ENCODE results near the gene P2RY6.
A peak's percentile ranks its signal among the peaks of the same experiment; 100 is the strongest.
"Not testable (repeated sequence)": the region's sequence is repeated elsewhere in the genome, so short reads cannot be mapped to it uniquely, and the experiment has no call there.

P2RY6 gene

GRCh38 chr11:73262851-73263495 is 9.2 kb upstream of the P2RY6 start:
- no peak for DNase-seq

GRCh38 chr11:73263640-73264039 is 8.5 kb upstream of the P2RY6 start:
- DNase-seq, result no peak

GRCh38 chr11:73265278-73265810 is 6.8 kb upstream of the P2RY6 start:
- peak; percentile 12 for DNase-seq

GRCh38 chr11:73265853-73266645 is 6.1 kb upstream of the P2RY6 start:
- DNase-seq, result no peak

- no peak for DNase-seq
Measured at GRCh38 chr11:73266646-73267020, 5.5 kb upstream of the P2RY6 start.

- DNase-seq, result no peak
Measured at GRCh38 chr11:73267122-73267846, 4.9 kb upstream of the P2RY6 start.

GRCh38 chr11:73267906-73268540 is 4.1 kb upstream of the P2RY6 start:
- no peak for DNase-seq

- no peak for DNase-seq
Measured at GRCh38 chr11:73268671-73269271, 3.4 kb upstream of the P2RY6 start.

GRCh38 chr11:73269459-73270015 is 2.6 kb upstream of the P2RY6 start:
- no peak for DNase-seq

- no peak for DNase-seq
Measured at GRCh38 chr11:73270016-73270854, 1.9 kb upstream of the P2RY6 start.

GRCh38 chr11:73270855-73271477 is 1.2 kb upstream of the P2RY6 start:
- DNase-seq, result no peak

- not testable (repeated sequence) for DNase-seq
Measured at GRCh38 chr11:73271478-73271865, 666 bp upstream of the P2RY6 start.

- DNase-seq, result no peak
Measured at GRCh38 chr11:73272680-73273038, 521 bp downstream of the P2RY6 start.

- no peak for DNase-seq
Measured at GRCh38 chr11:73273222-73273895, 1.2 kb downstream of the P2RY6 start.

- DNase-seq, result not testable (repeated sequence)
Measured at GRCh38 chr11:73274191-73274590, 2.1 kb downstream of the P2RY6 start.

GRCh38 chr11:73274722-73275380 is 2.7 kb downstream of the P2RY6 start:
- DNase-seq, result no peak

GRCh38 chr11:73275381-73275750 is 3.2 kb downstream of the P2RY6 start:
- DNase-seq, result no peak

GRCh38 chr11:73277467-73277866 is 5.3 kb downstream of the P2RY6 start:
- no peak for DNase-seq

- no peak for DNase-seq
Measured at GRCh38 chr11:73280626-73281025, 8.5 kb downstream of the P2RY6 start.

- DNase-seq, result no peak
Measured at GRCh38 chr11:73281201-73281741, 9.1 kb downstream of the P2RY6 start.

Data from fibroblast of skin of right biceps (primary cell).